Gastrocnemius medialis (tissue), 4 donors: ENCODE data around the gene DCC.

ENCODE experiments used
- CTCF ChIP-seq, 5 experiments: fragments of 450-650 bp in 3 of 5; fragments of 200-600 bp in 2 of 5; sonication (generic) in 2 of 5; IDR thresholded peaks in 4 of 5; conservative IDR thresholded peaks in 1 of 5; 1 replicate in 4 of 5; 2 replicates in 1 of 5; pipeline ENCODE4 v1.5.1; 2016 to 2019; ENCODE audit warnings: antibody characterized with exemption in 5 of 5, mild to moderate bottlenecking in 3 of 5, moderate library complexity in 3 of 5
- POLR2A ChIP-seq, 2 donors: fragments of 450-650 bp; IDR thresholded peaks; one replicate each; pipeline ENCODE4 v1.6.1; 2017; ENCODE audit warnings: antibody characterized with exemption in 2 of 2, mild to moderate bottlenecking in 2 of 2, moderate library complexity in 2 of 2

DNA sequence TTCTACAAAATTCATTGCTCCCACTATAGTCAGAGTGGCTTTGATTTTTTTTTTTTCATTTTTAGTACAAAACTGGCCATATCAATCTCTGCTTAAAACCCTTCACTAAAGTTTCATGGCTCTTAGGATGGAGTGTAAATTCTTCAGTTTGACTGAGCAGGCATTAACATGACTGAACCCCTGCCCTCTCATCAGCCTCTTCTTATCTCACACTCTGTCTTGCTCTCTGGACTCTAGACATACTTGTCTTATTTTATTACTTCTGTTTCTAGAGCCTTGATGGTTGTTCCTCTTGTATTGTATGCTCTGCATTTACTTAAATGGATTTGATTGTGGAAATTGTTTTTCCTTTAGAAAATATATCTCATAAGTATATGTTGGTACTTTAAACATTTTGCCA is 272.4 kb downstream of the DCC start:
- no peak for TF ChIP-seq CTCF (IDR thresholded peaks at IDR 0.05 in 4 of 5, conservative IDR thresholded peaks at IDR 0.05 in 1 of 5)
- TF ChIP-seq POLR2A (IDR thresholded peaks at IDR 0.05) = no peak
